Measurements from ENCODE around the gene RRAD. TPM values are rescaled to one million over a fixed set of nuclear protein-coding genes. Genes with fewer than 3 reads are reported as not detected.

RRAD gene
- total RNA-seq, 2 donors from 2014 or later = 173 to 266 TPM

- no peak for TF ChIP-seq CTCF (IDR thresholded peaks at IDR 0.05)
- peaks cover 0 to 3% of the 10 kb centered on the region in 2 donors for H3K4me1 ChIP-seq
- H3K27me3 ChIP-seq = no peaks in the 10 kb centered on the region
- H3K9me3 ChIP-seq = no peaks in the 10 kb centered on the region
- H3K27ac ChIP-seq = no peak overlapping the region
- no peaks in the 10 kb centered on the region for H3K36me3 ChIP-seq
- DNase-seq (ENCODE audit: low spot score) = no peak
- no peak overlapping the region for H3K4me3 ChIP-seq
Observed at GRCh38 chr16:66890799-66891198, 34.5 kb downstream of the RRAD start.

- Histone ChIP-seq H3K27me3 (no peaks in the 10 kb centered on the region), H3K4me3 (no peak overlapping the region), H3K36me3 (peaks cover 11% of the 10 kb centered on the region), H3K27ac (no peak overlapping the region), H3K9me3 (no peaks in the 10 kb centered on the region), H3K4me1 (no peaks in the 10 kb centered on the region)
- no peak for DNase-seq (ENCODE audit: low spot score)
- TF ChIP-seq CTCF (IDR thresholded peaks at IDR 0.05) = no peak
Observed at GRCh38 chr16:66889622-66890021, 35.7 kb downstream of the RRAD start.

GRCh38 chr16:66888647-66889615, 36.4 kb downstream of the RRAD start:
- peaks cover 15% of the 10 kb centered on the region for H3K36me3 ChIP-seq
- TF ChIP-seq CTCF (IDR thresholded peaks at IDR 0.05) = no peak
- no peak for DNase-seq (ENCODE audit: low spot score)
- H3K9me3 ChIP-seq = no peaks in the 10 kb centered on the region
- no peaks in the 10 kb centered on the region for H3K4me1 ChIP-seq
- H3K27ac ChIP-seq = no peak overlapping the region
- H3K4me3 ChIP-seq = no peak overlapping the region
- H3K27me3 ChIP-seq = no peaks in the 10 kb centered on the region

DNA sequence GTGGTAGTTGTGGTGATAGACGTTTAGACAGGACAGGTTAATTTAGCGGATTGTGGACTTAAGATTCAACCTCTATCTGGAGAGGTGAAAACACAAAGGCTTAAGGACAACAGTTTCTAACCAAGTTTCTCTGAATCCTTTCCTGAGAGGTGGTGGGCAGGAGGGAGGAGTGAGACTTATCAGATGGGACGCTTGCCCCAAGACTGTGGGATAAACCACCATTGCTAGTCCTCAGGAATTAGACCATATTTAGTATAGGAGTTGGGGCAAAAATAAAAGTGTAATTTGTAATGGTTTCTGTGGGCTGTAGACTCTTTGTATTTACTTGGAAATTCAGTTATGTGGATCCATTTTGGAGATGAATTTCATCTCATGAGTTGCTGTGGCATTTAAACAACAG, 38.4 kb downstream of the RRAD start:
- no peak for TF ChIP-seq CTCF (IDR thresholded peaks at IDR 0.05)
- Histone ChIP-seq H3K27ac (no peak overlapping the region), H3K36me3 (peaks cover 15% of the 10 kb centered on the region), H3K4me1 (no peaks in the 10 kb centered on the region), H3K27me3 (no peaks in the 10 kb centered on the region), H3K9me3 (no peaks in the 10 kb centered on the region), H3K4me3 (no peak overlapping the region)
- DNase-seq (ENCODE audit: low spot score) = no peak

DNA sequence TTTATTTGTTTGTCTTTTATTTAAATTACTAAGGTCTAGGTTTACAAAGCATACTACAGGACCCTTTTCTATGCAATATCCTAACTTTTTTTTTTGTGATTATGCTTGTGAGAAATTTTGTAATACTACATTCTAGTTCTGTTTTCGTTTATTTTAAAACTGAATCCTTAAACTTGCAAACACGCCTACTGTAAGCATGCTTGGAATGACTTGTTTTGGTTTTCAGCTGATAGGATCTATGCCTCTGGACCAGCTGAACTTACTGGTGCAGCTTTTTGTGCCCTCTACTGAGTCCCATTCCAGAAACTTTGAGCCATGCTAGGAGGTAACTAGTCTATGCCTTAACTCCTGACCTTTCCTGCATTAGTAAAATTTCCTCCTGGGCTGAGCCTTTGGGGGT, 39.0 kb downstream of the RRAD start:
- Histone ChIP-seq H3K27ac (no peak overlapping the region), H3K36me3 (peaks cover 15% of the 10 kb centered on the region), H3K4me3 (no peak overlapping the region), H3K27me3 (no peaks in the 10 kb centered on the region), H3K4me1 (peaks cover 0 to 6% of the 10 kb centered on the region in 2 donors), H3K9me3 (no peaks in the 10 kb centered on the region)
- no peak for DNase-seq (ENCODE audit: low spot score)
- TF ChIP-seq CTCF (IDR thresholded peaks at IDR 0.05) = no peak
